SK-N-SH treated with all-trans-retinoic acid at 6 μM for 48 hours (cell line): ENCODE data around the gene F3.

Experiments used
- ESRRG ChIP-seq: fragments of 250-450 bp; sonication (Bioruptor Pico); IDR thresholded peaks from 2 replicates; pipeline ENCODE4 v1.6.1; 2021; ENCODE audit warnings: mild to moderate bottlenecking
- ZFP3 ChIP-seq: fragments of 250-450 bp; sonication (Bioruptor Pico); IDR thresholded peaks from 2 replicates; pipeline ENCODE4 v1.5.0; 2020; ENCODE audit warnings: mild to moderate bottlenecking, moderate library complexity
- TF ChIP-seq, protein P1 (sequence below): fragments of 250-450 bp; sonication (Bioruptor Pico); IDR thresholded peaks from 2 replicates; pipeline ENCODE4 v1.8.0; 2020; ENCODE audit warnings: mild to moderate bottlenecking, moderate library complexity, borderline replicate concordance
- TF ChIP-seq, protein P2 (sequence below): fragments of 250-450 bp; sonication (Bioruptor Pico); IDR thresholded peaks from 2 replicates; pipeline ENCODE4 v1.5.1; 2020; ENCODE audit warnings: low read depth, mild to moderate bottlenecking, moderate library complexity

DNA sequence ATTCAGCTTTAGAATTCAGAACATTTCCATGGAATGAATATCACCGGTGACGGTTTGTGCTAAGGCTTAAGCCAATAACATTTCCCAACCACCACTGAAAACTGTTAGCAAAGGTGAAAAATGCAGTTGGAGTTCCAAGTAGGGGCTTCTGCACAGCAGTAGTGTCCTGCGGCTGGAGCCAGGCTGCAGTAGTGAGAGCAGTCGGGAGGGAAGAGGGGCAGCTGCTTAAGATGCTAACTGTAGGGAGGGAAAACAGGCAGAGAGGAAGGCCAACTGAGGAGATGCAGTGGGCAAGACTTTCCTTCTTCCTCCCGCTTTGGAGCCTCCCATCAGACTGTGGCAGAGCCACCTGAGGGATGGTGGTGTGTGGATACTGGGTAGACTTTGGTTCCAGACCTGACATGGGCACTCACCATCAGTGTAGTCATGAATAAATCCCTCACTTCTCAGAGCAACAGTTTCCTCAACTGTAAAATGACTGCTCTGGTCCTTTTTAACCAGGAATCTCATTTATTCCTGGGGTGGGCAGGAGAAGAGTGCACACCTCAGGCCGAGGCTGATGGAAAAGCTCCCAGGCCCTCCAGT lies 3.2 kb downstream of the F3 start:
- TF ChIP-seq ZFP3 (CRISPR knock-in tag) (no peak), ESRRG (CRISPR knock-in tag) (no peak)
- TF ChIP-seq, protein P1, sequence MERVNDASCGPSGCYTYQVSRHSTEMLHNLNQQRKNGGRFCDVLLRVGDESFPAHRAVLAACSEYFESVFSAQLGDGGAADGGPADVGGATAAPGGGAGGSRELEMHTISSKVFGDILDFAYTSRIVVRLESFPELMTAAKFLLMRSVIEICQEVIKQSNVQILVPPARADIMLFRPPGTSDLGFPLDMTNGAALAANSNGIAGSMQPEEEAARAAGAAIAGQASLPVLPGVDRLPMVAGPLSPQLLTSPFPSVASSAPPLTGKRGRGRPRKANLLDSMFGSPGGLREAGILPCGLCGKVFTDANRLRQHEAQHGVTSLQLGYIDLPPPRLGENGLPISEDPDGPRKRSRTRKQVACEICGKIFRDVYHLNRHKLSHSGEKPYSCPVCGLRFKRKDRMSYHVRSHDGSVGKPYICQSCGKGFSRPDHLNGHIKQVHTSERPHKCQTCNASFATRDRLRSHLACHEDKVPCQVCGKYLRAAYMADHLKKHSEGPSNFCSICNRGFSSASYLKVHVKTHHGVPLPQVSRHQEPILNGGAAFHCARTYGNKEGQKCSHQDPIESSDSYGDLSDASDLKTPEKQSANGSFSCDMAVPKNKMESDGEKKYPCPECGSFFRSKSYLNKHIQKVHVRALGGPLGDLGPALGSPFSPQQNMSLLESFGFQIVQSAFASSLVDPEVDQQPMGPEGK, result no peak
- TF ChIP-seq, protein P2, sequence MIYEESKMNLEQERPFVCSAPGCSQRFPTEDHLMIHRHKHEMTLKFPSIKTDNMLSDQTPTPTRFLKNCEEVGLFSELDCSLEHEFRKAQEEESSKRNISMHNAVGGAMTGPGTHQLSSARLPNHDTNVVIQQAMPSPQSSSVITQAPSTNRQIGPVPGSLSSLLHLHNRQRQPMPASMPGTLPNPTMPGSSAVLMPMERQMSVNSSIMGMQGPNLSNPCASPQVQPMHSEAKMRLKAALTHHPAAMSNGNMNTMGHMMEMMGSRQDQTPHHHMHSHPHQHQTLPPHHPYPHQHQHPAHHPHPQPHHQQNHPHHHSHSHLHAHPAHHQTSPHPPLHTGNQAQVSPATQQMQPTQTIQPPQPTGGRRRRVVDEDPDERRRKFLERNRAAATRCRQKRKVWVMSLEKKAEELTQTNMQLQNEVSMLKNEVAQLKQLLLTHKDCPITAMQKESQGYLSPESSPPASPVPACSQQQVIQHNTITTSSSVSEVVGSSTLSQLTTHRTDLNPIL (CRISPR knock-in tag), result no peak
